ENCODE measurements around the gene OSGIN1.
A peak's percentile ranks its signal among the peaks of the same experiment; 100 is the strongest.

The OSGIN1 gene

DNA sequence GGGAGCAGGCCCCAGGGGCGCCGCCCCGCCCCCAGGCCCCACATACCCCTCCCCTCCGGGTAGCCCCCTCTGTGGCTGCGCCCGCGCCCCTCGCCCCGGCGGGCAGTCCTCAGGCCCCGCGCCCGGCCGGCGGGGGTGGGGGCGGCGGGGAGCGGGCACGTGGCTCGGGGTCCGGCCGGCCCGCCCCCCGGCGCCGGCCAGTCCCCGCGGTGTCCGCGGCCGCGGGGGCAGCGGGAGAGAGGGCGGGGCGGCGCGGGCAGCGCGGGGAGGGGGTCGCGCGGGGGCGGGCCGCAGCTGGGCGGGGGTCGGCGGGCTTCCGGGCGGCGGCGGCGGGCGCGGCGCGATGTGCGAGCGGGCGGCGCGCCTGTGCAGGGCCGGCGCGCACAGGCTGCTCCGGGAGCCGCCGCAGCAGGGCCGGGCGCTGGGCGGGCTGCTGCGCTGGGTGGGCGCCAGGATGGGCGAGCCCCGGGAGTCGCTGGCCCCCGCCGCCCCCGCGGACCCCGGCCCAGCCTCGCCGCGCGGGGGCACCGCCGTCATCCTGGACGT, 15.3 kb downstream of the OSGIN1 start:
- WGBS (ENCODE audit: extremely low coverage, insufficient coverage, insufficient read length), result no CpG with 5 or more reads among the region's 87 CpGs
- Histone ChIP-seq H2BK120ac (ENCODE audit: insufficient read depth, low read length, poor library complexity) (no peak overlapping the region), H3K9me3 (ENCODE audit: insufficient read depth, low read depth, low read length) (peaks cover 3% of the 10 kb centered on the region), H2BK12ac (ENCODE audit: low read length) (no peak overlapping the region), H3K27me3 (ENCODE audit: insufficient read depth, low read length) (peaks cover 14% of the 10 kb centered on the region), H3K14ac (ENCODE audit: low read length) (no peak overlapping the region), H3K79me2 (ENCODE audit: control insufficient read depth, insufficient read depth, low read length, poor library complexity) (no peaks in the 10 kb centered on the region), H2BK5ac (ENCODE audit: low read depth, low read length, poor library complexity) (no peak overlapping the region), H4K12ac (ENCODE audit: low read depth, low read length) (no peak overlapping the region), H4K91ac (ENCODE audit: low read depth, low read length) (no peak overlapping the region), H3K4me3 (ENCODE audit: low read depth, low read length) (no peak overlapping the region), H3K18ac (ENCODE audit: low read length) (no peak overlapping the region), H3K23ac (ENCODE audit: low read length) (no peak overlapping the region), H3K36me3 (ENCODE audit: control insufficient read depth in 1 of 2, insufficient read depth in 2 of 2, low read length in 2 of 2) (no peaks in the 10 kb centered on the region), H2AFZ (ENCODE audit: insufficient read depth, low read length, poor library complexity) (no peak overlapping the region), H4K8ac (ENCODE audit: low read depth, low read length) (no peak overlapping the region), H3K9ac (ENCODE audit: low read length) (no peak overlapping the region), H3K4me1 (ENCODE audit: control insufficient read depth in 1 of 2, insufficient read depth in 2 of 2, low read length in 2 of 2) (no peaks in the 10 kb centered on the region), H2AK5ac (ENCODE audit: low read length) (no peak overlapping the region), H3K4ac (ENCODE audit: low read depth, low read length) (no peak overlapping the region), H3K79me1 (ENCODE audit: low read length) (no peaks in the 10 kb centered on the region), H3K27ac (ENCODE audit: low read depth, low read length) (no peak overlapping the region), H3K4me2 (ENCODE audit: low read length) (peak overlapping the region; percentile 58)
- DNase-seq, result no peak

DNA sequence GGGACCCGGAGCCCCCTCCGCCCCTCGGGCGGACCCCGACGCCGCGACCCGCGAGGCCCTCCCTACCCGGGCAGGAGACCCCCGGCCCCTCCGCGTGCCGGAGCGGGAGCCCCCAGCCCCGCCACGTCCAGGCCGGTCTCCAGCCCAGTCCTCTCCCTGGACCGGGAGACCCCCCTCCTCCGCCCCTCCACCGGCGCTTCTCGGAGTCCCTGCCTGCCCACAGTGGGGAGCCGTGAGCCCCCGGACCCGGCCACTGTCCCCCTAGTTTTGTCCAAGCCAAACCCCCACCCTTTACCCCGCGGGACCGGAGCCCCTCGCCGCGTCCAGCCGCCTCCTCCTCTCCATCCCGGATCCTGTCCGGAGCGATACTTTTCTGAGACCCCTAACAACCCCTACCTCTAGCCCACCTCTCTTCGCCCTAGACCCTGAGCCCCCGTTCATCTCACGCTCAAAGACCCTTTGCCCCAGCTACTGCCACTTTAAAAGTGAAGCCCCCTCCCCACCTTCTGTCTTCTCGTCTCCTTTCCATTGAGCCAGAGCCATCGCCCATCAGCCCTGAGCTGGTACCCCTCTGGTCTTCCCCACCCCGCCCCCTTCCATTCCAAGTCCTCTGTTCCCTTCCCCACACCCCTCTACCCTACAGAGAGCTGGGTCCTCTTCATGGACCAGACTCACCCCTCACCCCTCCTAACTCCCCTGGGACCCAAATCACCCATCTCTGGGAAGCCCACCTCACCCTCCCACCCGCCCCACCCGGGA, 16.0 kb downstream of the OSGIN1 start:
- H4K8ac ChIP-seq (ENCODE audit: low read depth, low read length), result no peak overlapping the region

DNA sequence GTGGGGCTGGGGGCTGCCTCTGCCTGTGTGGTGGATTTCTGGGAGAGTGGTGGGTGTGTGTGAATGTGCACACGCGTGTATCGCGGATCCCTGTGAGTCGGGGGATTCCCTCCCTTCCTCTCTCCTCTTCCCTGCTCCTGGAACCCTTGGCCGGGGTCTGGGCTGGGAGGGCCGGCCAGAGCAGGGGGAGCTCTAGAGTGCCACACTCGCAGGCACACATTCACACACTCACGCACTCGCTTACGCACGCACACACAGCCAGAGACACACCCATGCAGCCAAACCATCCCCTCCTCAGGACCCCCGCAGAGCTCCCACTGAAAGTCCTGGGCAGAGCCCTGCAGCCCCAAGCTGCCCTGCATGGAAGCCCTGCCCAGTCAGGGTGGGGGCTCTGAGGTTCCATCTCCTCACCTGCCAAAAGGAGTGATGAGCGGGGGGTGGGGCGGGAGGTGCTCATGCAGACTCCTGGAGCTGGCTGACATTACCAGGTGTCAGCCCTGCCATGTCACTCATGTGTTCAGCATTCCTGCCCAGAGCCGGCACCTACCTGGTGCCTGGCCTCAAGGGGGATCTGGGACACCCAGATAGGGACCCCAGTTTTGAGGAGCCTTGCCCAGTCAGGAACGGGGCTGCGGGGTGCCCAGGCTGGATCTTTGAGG, 16.9 kb downstream of the OSGIN1 start:
- Histone ChIP-seq H3K4me3 (ENCODE audit: low read depth, low read length) (no peak overlapping the region), H2AFZ (ENCODE audit: insufficient read depth, low read length, poor library complexity) (no peak overlapping the region), H3K9me3 (ENCODE audit: insufficient read depth, low read depth, low read length) (peaks cover 3% of the 10 kb centered on the region), H3K79me1 (ENCODE audit: low read length) (no peaks in the 10 kb centered on the region), H4K91ac (ENCODE audit: low read depth, low read length) (no peak overlapping the region), H3K27ac (ENCODE audit: low read depth, low read length) (no peak overlapping the region), H3K14ac (ENCODE audit: low read length) (no peak overlapping the region), H2BK120ac (ENCODE audit: insufficient read depth, low read length, poor library complexity) (no peak overlapping the region), H3K4me2 (ENCODE audit: low read length) (no peak overlapping the region), H2BK5ac (ENCODE audit: low read depth, low read length, poor library complexity) (no peak overlapping the region), H3K27me3 (ENCODE audit: insufficient read depth, low read length) (peaks cover 14% of the 10 kb centered on the region), H3K4me1 (ENCODE audit: control insufficient read depth in 1 of 2, insufficient read depth in 2 of 2, low read length in 2 of 2) (no peaks in the 10 kb centered on the region), H3K36me3 (ENCODE audit: control insufficient read depth in 1 of 2, insufficient read depth in 2 of 2, low read length in 2 of 2) (no peaks in the 10 kb centered on the region), H2AK5ac (ENCODE audit: low read length) (no peak overlapping the region), H3K18ac (ENCODE audit: low read length) (no peak overlapping the region), H3K9ac (ENCODE audit: low read length) (no peak overlapping the region), H4K12ac (ENCODE audit: low read depth, low read length) (no peak overlapping the region), H2BK12ac (ENCODE audit: low read length) (no peak overlapping the region), H3K79me2 (ENCODE audit: control insufficient read depth, insufficient read depth, low read length, poor library complexity) (no peaks in the 10 kb centered on the region), H3K4ac (ENCODE audit: low read depth, low read length) (no peak overlapping the region), H4K8ac (ENCODE audit: low read depth, low read length) (no peak overlapping the region), H3K23ac (ENCODE audit: low read length) (no peak overlapping the region)
- DNase-seq, result no peak
- WGBS (ENCODE audit: extremely low coverage, insufficient coverage, insufficient read length), result no CpG with 5 or more reads among the region's 18 CpGs

More for the DNA sequence above, 16.0 kb downstream of the OSGIN1 start:
- no peak overlapping the region for H2BK5ac ChIP-seq (ENCODE audit: low read depth, low read length, poor library complexity)
- H3K4me1 ChIP-seq (ENCODE audit: control insufficient read depth in 1 of 2, insufficient read depth in 2 of 2, low read length in 2 of 2), result no peaks in the 10 kb centered on the region
- peaks cover 14% of the 10 kb centered on the region for H3K27me3 ChIP-seq (ENCODE audit: insufficient read depth, low read length)
- H2BK120ac ChIP-seq (ENCODE audit: insufficient read depth, low read length, poor library complexity), result no peak overlapping the region
- no peak overlapping the region for H4K12ac ChIP-seq (ENCODE audit: low read depth, low read length)
- no peaks in the 10 kb centered on the region for H3K79me2 ChIP-seq (ENCODE audit: control insufficient read depth, insufficient read depth, low read length, poor library complexity)
- no peak overlapping the region for H2BK12ac ChIP-seq (ENCODE audit: low read length)
- H3K23ac ChIP-seq (ENCODE audit: low read length), result no peak overlapping the region
- H3K4me2 ChIP-seq (ENCODE audit: low read length), result peak overlapping the region; percentile 58
- H3K79me1 ChIP-seq (ENCODE audit: low read length), result no peaks in the 10 kb centered on the region
- H3K18ac ChIP-seq (ENCODE audit: low read length), result no peak overlapping the region
- no peak overlapping the region for H2AFZ ChIP-seq (ENCODE audit: insufficient read depth, low read length, poor library complexity)
- peaks cover 3% of the 10 kb centered on the region for H3K9me3 ChIP-seq (ENCODE audit: insufficient read depth, low read depth, low read length)
- no peaks in the 10 kb centered on the region for H3K36me3 ChIP-seq (ENCODE audit: control insufficient read depth in 1 of 2, insufficient read depth in 2 of 2, low read length in 2 of 2)
- no CpG with 5 or more reads among the region's 45 CpGs for WGBS (ENCODE audit: extremely low coverage, insufficient coverage, insufficient read length)
- H3K4me3 ChIP-seq (ENCODE audit: low read depth, low read length), result no peak overlapping the region
- no peak overlapping the region for H3K9ac ChIP-seq (ENCODE audit: low read length)
- DNase-seq, result no peak
- H3K14ac ChIP-seq (ENCODE audit: low read length), result no peak overlapping the region
- H4K91ac ChIP-seq (ENCODE audit: low read depth, low read length), result no peak overlapping the region
- H2AK5ac ChIP-seq (ENCODE audit: low read length), result no peak overlapping the region
- no peak overlapping the region for H3K4ac ChIP-seq (ENCODE audit: low read depth, low read length)
- H3K27ac ChIP-seq (ENCODE audit: low read depth, low read length), result no peak overlapping the region

DNA sequence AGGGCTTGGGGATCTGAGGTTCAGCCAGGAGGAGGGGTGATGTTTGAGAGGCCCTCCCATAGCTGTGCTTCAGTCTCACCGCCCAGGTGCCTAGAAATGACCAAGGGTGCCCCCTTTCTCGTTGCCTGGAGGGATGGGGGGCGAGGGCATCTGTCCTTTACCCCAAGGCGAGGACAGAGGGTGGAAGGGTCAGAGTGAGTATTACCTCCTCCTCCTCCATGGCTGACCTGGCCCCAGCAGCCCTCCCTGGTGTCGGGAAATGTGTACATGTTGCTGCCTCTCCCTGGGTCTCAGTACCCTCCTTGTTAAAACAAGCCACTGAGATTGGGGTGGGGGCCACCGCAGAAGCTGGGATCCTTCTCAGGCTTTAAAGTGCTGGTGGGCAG, 17.4 kb downstream of the OSGIN1 start:
- Histone ChIP-seq H3K18ac (ENCODE audit: low read length) (no peak overlapping the region), H2BK120ac (ENCODE audit: insufficient read depth, low read length, poor library complexity) (no peak overlapping the region), H3K4me3 (ENCODE audit: low read depth, low read length) (no peak overlapping the region), H2AFZ (ENCODE audit: insufficient read depth, low read length, poor library complexity) (no peak overlapping the region), H3K79me1 (ENCODE audit: low read length) (no peaks in the 10 kb centered on the region), H4K8ac (ENCODE audit: low read depth, low read length) (no peak overlapping the region), H3K9me3 (ENCODE audit: insufficient read depth, low read depth, low read length) (peaks cover 3% of the 10 kb centered on the region), H3K36me3 (ENCODE audit: control insufficient read depth in 1 of 2, insufficient read depth in 2 of 2, low read length in 2 of 2) (no peaks in the 10 kb centered on the region), H3K14ac (ENCODE audit: low read length) (no peak overlapping the region), H4K91ac (ENCODE audit: low read depth, low read length) (no peak overlapping the region), H3K4ac (ENCODE audit: low read depth, low read length) (no peak overlapping the region), H3K4me1 (ENCODE audit: control insufficient read depth in 1 of 2, insufficient read depth in 2 of 2, low read length in 2 of 2) (no peaks in the 10 kb centered on the region), H2AK5ac (ENCODE audit: low read length) (no peak overlapping the region), H3K27me3 (ENCODE audit: insufficient read depth, low read length) (peaks cover 14% of the 10 kb centered on the region), H4K12ac (ENCODE audit: low read depth, low read length) (no peak overlapping the region), H3K9ac (ENCODE audit: low read length) (no peak overlapping the region), H3K27ac (ENCODE audit: low read depth, low read length) (no peak overlapping the region), H2BK5ac (ENCODE audit: low read depth, low read length, poor library complexity) (no peak overlapping the region), H2BK12ac (ENCODE audit: low read length) (no peak overlapping the region), H3K23ac (ENCODE audit: low read length) (no peak overlapping the region), H3K4me2 (ENCODE audit: low read length) (no peak overlapping the region), H3K79me2 (ENCODE audit: control insufficient read depth, insufficient read depth, low read length, poor library complexity) (no peaks in the 10 kb centered on the region)
- no CpG with 5 or more reads among the region's 6 CpGs for WGBS (ENCODE audit: extremely low coverage, insufficient coverage, insufficient read length)
- DNase-seq, result no peak

All from trophoblast cell (in vitro differentiated cells and primary cell).